Activated effector memory CD4-positive, alpha-beta T cell treated with anti-CD3 and anti-CD28 coated beads, Interleukin-2, amount 50 U/mL, for 16 hours (primary cell): ENCODE data around the gene TLR5.

Experiments used
- DNase-seq: peaks from one replicate; pipeline ENCODE4 v3.0.0-alpha.2; 2020

The TLR5 gene

DNA sequence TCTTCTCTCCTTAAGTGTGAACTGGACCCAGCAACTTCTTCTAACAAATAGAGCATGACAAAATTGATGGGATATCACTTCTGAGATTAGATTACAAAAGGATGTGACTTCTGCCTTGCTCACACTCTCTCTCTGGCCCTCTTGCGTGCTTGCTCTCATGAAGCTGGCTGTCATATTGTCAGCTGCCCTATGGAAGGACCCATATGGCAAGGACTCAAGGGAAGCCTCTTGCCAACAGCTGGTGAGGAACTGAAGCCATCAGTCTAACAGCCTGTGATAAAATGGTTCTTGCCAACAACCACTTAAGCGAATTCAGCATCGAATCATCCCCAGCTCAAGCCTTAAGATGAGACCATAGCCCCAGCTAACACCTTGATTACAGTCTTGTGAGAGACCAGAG, 4.8 kb upstream of the TLR5 start:
- no peak for DNase-seq

DNA sequence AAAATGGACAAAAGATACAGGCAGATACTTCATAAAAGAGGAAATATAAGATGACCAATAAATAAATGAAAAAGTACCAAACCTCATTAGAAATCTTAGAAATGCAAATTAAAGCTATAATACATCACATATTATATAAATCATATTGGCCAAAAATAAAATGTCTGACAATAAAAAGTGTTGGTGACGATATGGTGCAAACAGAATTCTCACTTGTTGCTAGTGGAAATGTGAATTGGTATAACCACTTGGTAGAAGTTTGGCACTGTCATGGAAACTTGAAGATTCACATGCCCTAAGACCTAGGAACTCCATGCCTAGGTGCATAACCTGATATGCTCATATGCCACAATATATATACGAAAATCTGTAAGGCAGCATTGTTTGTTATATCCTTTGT, 4.4 kb upstream of the TLR5 start:
- no peak for DNase-seq

DNA sequence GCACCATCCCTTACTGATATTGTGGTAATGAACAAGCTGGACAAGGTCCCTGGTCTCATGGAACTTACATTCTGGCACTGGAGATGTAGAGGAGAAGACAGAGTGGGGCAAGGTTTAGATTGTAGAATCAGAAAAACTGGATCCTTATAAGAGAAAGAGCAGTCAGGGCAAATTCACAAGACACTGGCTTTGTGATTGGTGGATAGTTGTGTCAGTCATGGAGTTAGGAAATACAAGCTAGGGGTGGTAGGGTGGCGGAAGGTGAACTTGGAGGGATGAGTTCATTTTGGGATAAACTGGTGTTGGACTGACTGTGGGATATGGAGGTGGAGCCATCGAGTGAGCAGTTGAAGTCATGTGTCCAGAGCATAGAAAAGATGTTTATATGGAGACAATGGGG, 3.7 kb upstream of the TLR5 start:
- no peak for DNase-seq

DNA sequence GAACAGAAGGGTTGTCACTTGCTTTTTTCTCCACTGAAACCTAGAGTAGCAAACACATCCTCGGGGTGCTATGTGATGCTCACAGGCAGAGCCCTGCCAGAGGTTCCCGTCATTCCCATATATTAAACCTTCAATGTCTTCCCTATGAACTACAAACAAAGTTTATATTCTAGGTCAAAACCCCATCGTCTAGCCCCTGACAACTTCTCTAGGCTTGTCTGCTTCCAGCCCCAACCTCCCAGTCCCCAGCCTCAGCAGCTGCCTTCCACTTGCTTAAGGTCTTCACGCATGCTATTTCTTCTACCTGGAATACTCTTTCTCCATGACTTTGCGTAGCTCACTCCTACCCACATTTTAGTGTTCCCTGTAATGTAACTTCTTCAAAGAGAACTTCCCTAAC, 1.9 kb upstream of the TLR5 start:
- DNase-seq = no peak

DNA sequence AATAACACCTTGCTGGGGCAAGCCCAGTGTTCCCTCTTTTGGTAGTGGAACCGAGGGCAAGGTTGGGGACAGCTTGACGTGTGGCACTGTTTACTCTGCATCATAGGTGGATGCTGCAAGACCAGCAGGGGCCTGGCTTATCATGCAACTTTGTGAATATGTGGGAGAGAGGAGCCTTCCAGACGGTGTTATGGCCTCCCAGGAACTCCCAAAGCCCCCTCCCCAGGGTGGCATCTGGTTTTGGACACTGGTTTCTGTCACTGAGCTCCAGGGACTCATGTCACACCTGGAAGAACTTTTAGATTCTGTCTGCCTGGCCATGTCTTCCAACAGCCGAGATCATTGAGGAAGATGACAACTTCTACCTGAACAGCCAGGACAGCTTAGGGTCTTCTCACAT, 1.4 kb upstream of the TLR5 start:
- no peak for DNase-seq

DNA sequence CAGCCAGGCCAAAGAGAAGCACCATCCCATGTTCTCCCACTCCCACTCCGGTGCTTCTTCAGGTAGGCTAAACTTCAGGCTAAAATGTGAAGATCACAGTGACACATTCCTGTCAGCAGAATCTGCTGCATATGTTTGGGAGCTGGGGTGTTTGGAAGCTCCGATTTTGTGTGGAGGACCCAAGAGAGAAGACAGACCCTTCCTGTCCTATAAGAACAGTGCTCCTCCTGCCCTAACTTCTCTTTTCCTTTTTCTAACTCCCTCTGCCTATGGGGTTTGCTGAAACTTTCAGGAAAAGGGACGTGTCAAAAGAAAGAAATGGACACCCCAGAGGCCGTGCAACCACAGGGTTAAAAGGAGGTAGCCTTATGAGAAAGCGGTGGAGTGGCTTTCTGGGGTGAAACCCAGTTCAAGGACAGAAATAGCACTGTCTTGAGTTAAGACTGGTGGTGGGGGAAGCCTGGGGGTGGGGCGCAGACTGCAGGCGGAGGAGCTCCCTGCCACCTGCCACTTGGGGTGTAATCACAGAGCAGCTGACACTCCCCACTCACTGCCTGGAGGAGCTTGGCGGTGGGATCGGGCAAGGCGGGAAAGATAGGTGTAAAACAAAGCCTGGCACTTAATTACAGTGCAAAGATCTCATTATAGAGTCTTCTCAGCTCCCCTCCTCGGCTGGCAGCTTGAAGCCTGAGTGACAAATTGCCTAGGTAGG, 645 bp upstream of the TLR5 start:
- DNase-seq = peak; percentile 70

DNA sequence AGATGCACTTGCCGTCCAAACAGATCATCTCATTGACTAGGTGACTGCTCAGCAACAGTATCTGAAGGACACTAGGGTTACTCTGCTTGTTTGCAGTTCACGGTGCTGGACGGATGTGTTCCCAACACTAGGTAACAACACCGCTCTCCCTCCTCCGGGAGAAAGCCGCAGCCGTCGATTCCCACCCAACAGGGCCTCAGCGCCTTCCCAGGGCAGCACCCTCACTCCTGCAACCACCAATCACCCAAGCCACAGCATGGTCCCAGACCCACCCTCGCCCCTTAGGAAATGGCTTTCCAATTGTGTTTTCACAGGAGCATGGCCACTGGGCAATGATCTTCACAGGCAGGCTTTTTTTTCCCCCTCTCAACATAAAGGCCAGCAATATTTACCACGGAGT, 779 bp downstream of the TLR5 start:
- DNase-seq = no peak

DNA sequence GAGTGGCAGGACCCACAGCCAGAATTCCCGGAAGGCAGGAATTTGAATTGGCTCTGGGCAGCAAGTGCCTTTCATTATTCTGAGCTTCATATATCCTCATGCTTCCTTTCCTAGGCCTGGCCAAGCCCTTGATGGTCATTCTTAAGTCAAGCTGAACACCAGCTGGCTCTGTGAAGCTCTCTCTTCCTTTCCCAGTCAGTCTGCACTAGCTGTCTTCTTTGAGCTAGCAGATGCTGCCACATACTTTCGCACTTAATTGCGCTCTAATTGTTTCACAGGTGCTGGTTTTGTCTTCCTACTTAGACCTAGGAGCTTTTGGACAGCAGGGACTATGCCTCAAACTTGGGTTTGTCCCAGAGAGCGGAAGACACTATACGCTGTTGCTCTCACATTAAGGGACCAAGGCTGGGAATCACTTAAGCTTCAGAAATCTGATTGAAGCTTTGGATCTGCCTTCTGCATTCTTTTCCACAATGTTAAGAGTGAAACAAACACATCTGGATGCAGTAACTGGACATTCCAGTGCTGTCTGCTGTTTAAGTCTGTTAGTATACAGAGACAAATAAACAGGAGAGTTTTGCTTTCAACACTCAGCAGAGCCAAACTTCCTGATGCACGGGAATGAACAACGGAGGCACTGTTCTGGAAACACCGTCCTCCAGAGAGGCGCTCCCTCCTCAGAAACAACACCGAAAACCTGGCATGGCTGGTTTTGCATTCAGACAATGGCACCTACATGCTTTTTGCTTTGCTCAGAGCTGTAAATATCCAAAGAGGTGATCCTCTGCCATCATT, 2.2 kb downstream of the TLR5 start:
- DNase-seq = no peak

DNA sequence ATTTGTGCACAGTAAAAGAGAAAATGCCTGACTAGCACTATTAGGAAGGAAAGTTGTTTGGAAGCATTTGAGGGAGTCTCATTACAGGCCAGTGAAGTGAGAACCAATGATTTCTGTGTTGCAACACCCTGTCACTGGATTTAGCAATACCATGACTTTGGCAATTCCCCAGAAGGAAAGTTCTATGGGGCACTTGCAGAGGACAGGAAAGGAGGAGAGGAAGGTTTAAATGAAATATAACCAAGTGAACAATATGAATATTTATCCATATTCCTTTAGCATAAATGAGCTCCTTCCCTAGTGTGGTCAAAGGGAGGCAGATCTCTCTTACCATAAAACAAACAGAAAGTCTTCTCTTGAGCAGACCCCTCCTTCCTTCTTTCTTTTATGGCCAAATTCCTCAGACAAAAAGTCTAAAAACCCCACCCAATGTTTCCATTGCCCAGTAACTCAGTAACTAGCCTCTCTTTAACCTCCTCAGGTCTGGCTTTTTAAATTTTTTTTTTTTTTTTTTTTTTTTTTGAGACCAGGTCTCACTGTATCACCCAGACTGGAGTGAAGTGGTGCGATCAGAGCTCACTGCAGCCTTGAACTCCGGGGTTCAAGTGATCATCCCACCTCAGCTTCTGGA, 5.5 kb downstream of the TLR5 start:
- DNase-seq = no peak

DNA sequence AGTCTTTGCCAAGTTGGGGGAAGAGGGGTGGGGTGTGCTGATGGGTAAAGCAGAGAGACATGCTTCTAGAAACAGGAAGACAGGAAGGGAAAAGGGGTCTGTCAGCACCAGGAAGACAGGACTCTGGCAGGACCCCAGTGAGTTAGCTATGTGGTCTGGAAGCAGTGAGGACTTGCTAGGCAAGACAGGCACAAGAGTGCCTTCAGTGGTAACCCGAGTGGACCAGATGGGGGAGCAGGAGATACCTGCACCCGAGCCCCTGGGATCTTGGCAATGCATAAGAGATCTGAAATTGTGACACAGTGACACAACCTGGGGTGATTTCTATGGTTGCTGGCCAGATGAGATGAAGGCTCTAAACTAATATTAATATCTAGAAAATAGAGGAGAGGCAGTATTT, 7.0 kb downstream of the TLR5 start:
- no peak for DNase-seq

DNA sequence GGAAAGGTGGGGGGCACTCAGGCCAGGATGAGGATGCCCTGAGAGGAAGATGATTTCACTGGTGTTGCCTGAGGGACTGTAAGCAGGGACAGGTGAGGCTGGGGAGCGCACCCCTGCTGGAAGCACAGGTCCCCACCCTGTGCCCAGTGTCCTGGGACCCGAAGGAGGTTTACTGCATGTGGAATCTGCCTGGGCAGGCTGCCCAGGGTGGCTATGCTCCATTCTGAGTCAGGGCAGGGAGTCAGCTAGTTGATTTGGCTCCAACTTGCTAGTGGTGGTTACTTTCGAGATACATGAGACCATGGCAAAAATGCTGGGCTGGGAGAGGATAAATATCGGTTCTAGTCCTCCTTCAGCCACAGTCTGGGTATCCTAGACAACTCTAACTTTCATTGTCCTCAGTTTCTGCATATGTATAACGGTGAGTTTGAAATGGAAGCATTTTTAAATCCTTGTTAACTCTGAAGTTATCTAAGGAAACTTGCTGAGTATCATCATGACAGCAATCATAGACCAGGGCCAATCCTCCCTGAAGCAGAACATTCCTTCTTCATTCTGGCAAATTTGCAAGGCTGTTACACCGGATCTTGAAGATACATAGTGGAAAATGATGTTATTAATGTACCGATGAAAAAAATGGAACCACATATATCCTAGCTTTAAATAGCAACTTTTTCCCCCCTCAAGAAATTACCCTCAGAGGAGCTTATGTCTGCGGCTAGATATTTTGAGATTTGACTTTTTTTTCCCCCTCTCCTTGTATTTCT, 7.7 kb downstream of the TLR5 start:
- no peak for DNase-seq

DNA sequence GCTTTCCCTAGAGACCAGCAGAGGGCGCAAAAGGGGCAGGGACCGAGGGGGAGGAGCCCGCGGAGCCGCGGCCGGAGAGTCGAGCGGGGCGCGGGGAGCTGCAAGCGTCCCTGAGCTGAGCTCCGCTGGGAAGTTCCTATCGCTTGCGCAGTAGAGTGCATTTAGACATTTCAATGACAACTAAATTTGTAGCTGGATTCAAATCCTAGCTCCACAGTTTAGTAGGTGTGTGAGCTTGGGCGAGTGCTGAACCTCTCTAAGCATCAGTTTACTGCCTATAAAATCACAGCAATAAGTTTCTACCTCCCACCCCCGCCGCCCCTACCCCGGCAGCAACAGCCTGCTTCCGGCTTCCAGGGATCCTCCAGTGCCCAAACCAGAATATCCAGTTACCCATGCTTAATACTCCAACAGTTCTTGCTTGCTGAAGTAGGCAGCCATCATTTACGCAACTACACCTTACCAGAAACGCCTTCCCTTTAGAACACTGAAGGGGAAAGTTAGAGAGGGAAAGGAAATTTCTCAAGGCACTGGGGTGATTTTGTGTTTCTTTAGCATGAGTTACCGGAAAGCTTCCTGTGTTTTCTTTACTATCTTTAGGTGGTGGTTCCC, 9.1 kb downstream of the TLR5 start:
- DNase-seq = peak; percentile 92

DNA sequence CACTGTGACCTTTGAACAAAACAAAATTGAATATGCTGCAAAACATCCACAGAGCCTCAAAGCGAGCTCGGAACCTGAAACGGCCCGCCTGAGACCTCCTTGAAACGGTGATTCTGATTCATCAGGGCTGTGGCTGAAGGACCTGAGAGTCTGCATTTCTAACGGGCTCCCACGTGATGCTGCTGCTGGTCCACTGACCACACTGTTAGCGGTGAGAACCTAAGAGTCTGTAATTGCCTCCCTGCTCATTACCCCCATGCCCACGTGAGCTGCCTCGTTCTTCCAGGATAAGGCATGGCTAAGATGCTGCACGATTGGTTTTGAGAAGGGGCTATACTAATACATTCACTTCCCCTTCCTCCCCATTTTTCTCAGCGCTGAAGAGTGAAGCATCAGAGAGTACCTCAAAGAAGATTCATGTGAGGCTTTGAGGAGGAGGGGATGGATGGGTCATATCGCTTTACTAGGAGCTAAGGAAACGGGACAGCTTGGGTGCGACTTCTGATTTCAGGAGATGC, 9.7 kb downstream of the TLR5 start:
- DNase-seq = no peak

DNA sequence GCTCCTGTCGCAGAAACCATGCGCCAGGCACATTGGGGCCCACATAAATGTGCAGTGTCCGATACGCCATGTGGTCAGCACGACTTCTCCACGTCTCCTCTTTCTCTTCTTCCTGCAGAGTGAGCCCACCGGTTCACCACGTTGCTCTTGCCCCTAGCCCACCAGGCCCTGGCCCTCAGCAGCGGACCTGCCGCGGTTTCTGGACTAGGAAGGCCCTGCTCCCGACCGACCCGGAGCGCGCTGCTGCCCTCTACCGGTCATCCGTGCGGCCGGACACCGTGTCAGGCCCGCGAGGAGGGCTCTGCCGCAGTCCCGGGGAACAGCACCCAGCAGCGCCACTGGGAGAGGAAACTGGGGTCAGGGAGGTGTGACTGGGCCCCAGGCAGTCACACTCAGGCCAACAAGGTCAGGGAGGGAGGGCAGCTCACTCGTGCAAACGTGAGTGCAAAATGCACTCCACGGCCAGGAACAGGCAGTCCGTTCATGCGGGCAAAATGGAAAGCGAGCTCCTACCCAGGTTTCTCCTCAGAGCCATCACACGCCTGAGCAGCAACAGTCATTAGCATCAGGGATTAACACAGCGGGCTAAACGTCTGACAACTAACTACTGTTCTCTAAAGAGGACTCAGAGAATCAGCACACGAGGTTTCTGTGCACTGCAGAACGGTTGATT, 13.7 kb downstream of the TLR5 start:
- DNase-seq = peak; percentile 86

DNA sequence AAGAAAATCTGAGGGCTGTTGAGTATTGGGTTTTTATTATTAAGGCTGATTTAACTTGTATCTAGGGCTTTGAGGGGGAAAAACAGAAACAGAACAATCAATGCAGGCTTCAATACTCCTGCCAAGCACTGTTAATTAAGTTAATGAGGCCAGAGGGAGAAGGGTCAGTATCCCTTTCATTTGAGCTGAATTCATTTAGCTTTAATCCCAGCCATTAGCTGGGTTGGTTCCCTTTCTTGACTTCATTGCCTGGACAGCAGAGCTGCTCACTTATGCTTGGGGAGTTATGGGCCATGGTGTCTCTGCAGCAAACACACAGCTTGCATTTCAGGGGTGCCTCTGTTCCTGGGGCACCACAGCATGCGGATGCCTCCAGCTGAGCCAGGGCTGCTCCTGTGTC, 16.3 kb downstream of the TLR5 start:
- no peak for DNase-seq

DNA sequence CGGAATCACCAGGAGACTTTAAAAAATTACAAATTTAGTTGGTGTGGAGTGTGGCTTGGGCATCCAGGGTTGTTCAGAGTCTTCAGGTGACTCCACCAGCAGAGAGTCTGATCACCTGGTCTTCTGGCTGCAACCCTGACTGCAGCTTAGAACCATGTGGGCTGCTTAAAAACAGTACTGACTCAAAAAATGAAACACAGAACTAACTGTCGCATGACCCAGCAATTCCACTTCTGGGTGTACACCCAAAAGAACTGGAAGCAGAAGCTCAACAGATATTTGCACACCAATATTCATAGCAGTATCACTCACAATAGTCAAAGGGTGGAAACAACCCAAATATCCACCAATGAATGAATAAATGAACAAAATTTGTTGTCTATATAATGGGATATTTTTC, 17.3 kb downstream of the TLR5 start:
- DNase-seq = no peak

DNA sequence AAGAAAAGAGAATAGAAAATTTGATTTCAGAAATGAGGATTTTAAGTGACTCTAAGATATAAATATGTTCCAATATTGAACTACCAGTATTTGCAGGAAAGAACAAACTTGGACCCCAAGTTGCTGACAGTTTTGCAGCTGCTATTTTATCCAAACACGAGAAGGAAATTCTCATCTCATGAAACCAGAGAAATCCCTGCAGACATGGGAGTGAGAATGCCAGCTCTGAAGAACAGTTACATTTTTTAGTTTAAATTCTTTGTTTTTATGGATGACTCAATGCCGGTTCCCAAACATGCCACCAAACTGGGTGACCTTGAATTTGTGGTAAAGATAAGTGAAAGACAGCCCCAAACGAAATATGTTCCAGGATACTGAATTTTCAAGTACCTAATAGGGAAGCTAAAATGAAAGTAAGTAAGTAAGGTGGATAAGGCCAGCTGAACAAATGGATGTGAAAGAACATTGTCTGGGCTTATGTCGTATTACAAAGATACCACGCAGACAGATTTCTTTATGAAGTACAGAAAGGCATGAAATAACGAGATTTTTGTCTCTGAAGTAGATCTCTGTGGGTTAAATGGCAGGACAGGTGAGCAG, 19.9 kb downstream of the TLR5 start:
- no peak for DNase-seq

DNA sequence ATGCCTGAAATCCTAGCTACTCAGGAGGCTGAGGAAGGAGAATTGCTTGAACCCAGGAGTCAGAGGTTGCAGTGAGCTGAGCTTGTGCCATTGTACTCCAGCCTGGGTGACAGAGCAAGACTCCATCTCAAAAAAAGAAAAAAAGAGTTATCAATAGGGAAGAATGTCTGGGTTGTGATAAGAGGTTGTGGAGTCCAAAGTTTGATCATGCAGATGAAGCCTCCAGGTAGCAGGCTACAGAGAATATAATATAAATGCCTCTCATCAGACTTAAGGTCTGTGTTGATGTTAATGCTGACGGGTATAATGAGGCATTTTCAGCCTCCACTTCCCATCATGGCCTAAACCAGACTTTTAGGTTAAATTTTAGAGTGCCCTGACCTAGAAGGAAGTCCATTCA, 24.6 kb downstream of the TLR5 start:
- DNase-seq = no peak

DNA sequence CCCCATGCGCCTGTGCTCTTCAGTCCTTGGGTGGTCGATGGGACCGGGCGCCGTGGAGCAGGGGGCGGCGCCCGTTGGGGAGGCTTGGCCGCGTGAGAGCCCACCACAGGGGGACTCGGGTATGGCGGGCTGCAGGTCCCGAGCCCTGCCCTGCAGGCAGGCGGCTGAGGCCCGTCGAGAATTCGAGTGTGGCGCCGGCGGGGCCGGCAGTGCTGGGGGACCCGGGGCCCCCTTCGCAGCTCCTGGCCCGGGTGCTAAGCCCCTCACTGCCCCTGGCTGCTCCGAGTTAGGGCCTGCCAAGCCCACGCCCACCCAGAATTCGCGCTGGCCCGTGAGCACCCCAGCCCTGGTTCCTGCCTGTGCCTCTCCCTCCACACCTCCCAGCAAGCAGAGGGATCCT, 26.1 kb downstream of the TLR5 start:
- no peak for DNase-seq

DNA sequence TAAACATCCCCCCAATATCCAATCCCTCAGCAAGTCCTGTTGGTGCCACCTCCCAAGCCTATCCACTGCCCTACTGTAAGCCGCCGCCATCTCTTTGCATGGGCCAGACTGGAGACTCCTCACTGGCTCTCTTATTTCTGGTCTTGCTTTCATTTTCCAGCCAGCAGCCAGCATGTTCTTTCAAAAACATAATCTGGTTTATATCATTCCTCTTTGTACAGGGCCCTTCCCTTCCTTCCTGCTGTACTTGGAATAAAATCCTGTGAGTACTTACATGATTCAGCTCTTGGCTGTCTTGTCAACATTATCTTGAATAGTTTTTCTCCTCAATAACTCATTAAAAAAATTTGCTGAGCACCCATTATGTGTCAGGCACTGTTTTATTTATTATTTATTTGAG, 28.2 kb downstream of the TLR5 start:
- no peak for DNase-seq

DNA sequence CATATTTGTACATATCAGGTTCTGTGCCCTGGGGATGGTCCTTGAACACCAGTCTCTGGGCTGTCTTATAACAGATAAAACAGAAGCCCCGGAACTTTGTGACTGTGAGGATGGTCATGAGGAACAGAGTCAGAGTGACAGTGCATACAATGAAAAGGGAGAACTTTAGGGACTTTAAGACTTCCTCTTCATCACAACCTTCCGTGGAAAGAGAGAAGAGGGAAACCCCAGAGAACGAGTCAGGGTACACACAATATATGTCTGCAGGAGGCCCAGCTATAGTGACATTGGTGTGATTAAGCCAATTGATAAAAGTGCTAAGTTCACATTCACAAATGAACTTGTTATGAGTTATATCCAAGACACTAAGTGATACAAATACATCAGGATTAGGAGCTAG, 32.1 kb downstream of the TLR5 start:
- no peak for DNase-seq

DNA sequence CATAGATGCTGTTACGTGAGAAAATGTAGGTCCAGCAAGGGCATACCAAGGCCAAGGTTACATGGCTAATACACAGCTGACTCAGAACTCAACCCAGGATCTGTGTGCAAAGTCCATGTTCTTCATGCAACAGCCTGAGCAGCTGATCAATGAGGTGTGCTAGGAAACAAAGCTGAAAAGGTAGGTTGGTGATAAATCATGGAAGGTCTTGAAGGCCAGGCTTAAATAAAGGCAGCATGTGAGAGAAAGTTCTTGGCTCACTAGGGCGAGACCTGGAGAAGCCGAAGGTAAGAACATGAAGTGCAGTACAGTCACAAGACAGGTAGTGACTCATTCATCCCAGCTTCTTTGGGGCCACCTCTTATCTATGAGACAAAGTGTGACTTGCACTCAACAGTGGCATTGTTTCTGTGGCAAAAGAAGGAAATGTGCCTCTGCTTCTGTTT, 33.4 kb downstream of the TLR5 start:
- no peak for DNase-seq
